EL (cell line): ENCODE results near the gene RNF113B.

Experiments used
- DNase-seq: peaks from one replicate; pipeline ENCODE4 v3.0.0-alpha.2; 2016

RNF113B gene

DNA sequence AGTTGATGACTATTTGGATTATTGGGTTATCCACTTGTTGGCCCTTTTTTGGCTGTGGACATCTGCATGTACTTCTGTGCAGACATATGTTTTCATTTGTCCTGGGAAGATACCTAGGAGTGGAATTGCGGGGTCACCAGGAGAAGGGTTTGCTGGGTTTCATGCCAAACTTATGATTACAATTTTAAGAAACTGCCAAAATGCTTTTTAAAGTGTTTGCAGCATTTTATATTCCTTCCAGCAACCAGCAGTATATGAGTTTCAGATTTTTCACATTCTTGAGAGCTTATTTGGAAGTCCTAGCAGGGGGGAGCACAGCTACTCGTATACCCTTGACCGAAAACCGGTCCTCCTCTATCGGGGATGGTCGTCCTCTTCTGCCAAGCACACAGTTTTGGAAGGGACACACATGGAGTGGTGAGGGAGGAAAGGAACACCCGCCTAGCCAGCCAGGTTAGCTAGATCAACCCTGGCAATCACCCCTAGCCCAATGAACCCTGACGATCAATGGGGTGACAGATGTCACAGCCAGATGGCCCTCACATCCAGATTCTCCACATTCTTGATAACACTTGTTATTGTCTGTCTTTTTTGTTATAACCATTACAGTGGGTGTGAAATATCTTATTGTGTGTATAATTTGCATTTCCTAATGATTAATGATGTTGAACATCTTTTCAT lies 26.7 kb upstream of the RNF113B start:
- DNase-seq: peak; percentile 80

DNA sequence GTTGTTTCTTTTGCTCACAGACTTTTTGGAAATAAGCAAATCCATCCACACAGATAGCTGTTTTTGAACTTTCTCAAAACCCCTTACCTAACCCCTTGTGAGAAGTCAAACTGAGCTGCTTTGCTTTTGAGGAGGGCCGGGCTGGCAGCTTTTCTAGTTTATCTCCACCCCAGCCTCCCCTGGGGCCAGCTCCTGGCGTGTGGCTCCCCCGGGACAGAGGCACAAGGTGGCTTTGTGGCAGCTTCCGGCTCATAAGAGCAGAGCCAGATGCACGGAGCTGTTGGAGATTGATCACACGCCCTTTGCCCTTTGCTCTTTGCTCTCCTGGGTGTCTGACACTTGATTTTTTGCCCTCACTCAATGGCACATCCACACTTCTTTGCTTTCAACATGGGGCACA lies 24.9 kb upstream of the RNF113B start:
- no peak for DNase-seq

DNA sequence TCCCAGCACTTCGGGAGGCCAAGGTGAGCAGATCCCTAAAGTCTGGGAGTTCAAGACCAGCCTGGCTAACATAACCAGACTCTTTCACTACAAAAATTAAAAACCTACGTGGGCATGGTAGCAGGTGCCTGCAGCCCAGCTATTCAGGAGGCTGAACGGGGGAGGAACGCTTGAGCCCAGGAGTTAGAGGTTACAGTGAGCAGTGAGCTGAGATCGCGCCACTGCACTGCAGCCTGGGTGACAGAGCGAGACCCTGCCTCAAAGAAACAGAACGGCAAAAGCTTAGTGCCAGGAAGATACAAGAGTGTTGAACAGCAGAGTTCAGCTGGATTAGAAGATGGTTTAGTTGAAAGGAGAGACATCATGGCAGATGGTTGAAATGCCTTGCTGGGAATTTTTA lies 24.1 kb upstream of the RNF113B start:
- no peak for DNase-seq

DNA sequence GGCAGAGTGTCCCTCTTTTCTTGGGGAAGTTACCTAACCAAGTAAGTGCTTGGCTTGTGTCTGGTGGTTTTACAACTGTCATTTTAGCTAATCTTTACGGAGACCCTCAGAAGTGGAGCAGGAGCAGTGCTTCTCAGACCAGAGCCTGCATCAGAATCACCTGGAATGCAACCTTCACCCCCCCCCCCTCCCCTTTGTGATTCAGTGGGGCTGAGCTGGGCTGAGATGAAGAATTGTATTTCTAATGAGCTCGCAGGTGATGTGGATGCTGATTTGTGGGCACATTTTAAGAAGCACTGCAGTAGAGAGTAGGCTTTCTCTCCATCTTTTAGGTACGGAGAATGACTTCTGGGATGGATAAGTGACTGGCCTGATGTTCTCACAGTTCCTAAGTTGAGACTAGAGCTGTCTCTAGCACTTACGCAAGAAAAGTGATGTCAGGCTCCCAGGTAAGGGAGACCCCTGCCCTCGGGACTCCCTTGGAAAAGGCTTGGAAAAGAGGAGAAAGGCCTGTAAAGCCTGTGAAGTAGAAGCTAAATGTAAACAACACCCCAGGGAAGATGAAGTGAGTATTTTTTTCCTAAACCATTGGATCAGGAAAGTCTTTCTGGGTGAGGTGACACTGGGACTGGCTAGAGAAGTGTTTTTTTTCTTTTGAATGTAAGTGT lies 23.3 kb upstream of the RNF113B start:
- DNase-seq: no peak

DNA sequence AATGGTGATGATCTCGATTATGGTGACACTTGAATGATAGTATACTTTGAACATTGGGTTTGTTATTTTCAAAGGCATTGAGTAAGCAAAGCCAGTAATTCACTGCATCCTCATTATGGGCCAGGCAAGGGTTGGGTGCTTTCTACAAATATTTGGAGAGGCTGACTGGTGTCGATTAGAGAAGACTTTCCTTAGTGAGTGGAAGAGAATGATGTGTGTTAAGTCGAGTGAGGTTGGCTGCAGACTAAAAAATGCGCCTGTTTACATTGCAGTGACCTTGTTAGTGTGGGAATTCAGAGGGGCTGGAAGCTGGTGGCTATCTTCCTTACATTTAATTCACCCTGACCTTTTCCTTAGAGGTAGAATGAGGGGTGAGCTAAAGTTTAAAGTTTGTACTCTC lies 22.4 kb upstream of the RNF113B start:
- DNase-seq: no peak

DNA sequence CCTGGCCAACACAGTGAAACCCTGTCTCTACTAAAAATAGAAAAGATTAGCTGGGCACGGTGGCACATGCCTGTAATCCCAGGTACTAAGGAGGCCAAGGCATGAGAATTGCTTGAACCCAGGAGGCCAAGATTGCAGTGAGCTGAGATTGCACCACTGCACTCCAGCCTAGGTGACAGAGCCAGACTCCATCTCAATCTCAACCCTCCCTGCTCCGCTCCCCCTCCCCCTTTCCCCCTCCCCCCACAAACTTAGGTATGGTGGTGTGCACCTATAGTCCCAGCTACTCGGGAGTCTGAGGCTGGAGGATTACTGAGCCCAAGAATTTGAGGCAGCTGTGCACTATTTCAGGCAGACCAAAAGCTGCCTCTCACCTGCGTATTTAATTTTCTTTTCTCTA lies 21.6 kb upstream of the RNF113B start:
- DNase-seq: no peak

DNA sequence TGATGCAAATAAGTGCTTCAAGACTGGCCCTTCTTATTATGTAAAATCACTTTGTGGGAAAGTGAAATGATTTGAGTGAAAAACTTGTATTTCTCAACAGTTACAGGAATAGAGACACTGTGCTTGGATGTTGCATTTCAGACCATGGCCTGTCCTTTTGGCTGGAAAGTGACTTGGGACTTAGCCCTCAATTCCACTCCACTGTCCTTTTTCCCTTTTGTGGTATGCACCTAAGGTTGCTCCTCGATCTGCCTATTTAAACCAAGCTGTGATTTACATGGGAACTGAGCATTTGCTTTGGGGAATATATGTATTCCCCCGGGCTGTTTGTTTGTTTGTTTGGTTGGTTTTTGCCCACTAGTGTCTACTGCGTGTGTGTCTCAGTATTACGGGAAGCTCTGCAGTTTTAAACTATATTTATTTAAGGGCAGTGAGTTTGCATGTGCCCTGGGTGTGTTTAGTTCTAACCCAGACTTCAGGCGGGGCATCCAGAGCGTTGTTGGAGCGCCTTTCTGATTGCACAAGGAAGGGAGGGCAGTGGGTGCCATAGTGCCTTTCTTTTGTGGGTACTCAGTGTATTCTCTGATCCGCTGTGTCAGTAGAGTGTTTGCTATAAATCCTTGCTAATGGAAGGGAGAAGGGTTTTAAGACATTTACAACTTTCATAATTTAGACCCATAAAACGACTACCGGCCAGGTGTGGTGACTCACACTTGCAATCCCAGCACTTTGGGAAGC lies 18.2 kb upstream of the RNF113B start:
- DNase-seq: no peak

DNA sequence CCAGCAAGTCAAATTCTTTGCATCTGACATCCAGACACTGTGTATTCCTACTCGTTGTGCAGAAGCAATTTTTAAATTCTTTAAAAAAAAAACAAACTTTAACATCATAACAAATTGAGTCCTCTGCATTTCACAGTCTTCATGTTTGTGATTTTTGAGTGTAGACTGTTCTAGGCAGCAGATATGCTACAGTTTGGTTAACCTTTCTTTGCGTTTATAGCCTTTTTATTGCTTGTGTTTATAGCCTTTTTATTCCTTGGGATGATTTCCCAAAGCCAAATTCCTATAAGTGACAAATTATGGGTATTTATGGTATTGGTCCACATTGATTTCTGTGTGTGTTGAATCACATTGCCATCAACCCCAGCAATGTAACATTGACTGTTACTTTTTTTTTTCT lies 14.9 kb upstream of the RNF113B start:
- DNase-seq: no peak

DNA sequence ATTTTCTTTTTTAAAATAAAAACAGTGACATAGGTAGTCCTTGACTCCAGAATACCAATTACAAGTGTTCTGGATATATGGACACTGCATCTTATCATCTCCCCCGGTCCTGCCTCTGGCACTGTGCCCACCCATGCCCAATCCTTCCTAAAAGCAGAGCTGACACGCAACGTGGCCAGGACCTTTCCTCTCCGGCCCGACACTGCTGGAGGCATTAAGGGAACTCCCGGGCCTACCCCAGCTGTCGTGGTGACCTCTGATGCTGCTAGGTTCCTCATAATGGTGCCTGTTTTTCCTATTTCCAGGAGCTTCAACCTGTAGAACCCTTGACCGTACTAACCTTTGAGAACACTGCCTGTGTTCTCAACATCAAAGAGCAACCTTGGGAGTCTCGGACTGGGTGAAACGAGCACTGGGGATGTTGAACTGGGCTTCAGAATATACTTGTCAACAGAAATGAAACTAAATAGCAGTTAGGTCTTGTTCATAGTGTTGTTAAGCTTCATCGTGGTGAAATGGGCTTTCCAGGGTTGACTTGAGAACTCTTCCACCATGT lies 13.9 kb upstream of the RNF113B start:
- no peak for DNase-seq

DNA sequence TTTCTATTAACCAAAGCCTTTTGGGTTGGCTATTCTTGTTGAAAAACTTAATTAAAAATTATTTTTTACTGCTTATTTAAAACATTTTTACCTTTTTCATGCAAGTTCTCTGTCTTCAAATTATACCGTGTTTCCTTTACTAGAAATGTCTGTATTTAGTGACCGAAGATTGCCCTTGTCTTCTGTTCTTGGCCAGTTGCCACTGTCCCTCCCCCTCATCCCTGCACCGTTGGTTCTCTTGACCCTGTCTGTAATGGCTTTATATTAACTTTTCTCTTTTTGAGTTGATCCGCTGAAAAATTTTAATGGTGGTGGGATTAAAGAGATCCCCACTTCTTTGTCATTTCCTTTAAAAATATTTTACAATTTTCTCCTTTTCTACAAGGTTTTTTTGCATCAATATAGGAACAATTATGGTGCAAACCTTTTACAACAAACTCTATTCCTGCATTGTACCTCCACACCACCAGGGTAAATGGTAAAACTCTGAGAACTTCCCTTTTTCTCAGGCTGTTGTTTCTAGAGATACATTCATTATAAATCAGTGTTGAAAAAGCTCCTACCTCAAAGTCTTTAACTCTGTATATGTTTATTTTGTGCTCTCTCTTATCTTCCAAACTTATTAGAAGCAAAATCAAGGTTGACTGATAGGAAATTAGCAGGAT lies 12.9 kb upstream of the RNF113B start:
- no peak for DNase-seq

DNA sequence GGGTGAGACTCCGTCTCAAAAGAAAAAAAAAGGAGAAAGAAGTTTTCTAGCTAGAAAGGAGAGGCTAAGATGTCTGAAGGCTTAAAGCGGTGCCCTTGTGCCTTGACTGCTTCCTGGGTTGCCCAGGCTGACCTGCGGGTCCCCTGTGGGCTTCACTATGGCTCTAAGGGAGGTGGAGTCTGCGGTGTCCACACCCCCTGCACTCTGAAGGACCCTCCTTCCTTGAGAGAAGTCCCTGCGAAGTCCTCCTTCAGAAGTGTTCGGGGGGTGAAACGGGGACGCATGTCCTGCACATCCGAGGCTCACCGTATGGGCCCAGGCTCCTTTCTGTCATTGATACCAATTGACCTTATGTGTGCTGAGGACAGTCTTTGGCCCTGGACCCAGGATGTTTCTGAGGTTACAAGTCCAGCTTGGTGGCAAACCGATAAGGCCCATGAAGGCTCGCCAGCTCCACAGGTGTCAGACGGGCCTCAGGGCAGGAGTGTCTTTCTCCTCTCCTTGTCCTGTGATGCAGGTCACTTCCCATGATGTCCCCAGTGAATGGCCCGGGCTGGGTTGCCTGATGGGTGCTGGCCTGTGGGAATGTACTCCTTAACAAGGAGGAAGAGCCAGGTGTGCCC lies 11.6 kb upstream of the RNF113B start:
- no peak for DNase-seq

DNA sequence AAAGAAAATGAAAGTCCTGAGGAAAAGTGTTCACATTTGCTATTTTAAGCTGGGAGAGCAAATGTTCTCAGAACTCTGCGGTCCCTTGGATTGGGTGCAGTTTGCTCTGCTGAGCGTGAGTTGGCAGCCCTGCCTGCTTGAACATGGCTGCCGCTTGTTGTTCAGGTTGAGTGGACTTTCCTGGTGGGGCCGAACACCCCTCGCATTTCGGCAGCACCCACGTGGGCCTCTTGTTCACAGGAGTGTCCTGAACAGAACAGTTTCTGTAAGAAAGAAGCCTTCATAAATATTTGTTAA lies 10.8 kb upstream of the RNF113B start:
- DNase-seq: no peak

DNA sequence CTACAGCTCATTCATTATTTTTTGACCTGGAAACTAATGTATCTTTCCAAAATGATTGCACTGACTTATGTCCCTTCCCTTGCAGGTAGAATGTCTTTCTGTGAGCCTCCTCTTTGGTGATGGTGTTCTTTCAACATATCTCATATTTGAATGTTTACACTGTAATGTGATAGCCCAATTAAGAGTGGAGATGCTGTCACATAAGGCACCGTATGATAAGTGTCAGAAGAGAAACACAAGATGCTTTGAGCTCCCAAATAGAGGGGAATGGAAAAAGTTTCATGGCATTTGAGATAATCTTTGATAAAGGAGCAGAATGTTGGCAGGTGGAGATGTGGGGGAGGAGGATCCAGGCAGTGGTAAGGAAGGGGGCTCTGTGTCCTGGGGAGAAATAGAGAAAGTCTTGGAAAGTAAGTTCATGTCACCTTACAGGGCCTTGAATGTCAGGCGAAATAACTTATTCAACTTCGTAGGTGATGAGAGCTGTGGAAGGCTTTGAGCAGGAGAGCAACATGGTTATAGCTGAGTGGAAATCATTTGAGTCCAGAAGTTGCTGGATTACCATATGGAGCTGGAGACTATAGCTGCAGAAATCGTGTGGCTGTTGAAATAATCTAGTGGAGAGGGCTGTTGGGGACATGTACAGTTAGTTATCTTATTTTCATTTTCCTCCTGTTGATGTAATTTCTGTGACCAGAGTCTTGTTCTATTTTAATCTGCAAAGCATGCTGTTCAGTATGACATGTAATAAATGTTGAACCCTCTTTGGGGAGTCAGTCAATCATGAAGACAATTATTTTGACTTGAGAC lies 10.3 kb upstream of the RNF113B start:
- DNase-seq: no peak

DNA sequence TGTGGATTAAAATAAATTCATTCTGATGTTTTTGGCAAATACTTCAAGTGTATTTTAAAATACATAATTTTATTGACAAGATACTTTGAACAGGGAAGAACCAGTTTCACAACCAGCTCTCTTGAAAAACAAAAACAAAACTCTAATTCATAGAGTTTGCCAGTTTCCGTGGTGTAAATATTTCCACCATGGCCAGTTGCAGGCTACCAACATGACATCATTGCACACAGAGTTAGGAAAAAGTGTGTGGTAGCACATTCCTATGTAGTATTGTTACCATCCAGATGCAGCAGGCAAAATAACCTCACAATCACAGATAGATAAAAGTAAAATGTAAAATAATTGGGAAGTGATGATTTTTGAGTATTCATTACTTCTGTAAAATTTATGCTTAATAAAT lies 7.7 kb upstream of the RNF113B start:
- peak; percentile 58 for DNase-seq

DNA sequence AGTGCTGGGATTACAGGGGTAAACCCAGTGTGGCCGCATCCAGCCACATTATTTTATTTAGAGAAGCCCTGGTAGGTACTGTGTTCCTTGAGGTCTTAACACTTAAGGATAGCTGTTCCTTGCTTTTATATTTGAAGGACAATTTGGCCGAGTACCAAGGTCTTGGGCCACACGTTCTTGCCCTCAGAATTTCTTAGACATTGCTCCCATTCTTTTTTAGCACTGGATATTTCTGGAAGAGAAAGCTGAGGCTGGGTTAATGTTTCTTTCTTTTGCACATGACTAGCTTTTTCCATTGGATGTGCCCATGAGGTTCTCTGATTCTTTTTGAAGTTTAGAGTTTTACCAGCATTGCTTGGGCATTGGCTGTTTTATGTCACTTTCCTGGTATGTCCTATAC lies 5.5 kb upstream of the RNF113B start:
- DNase-seq: no peak

DNA sequence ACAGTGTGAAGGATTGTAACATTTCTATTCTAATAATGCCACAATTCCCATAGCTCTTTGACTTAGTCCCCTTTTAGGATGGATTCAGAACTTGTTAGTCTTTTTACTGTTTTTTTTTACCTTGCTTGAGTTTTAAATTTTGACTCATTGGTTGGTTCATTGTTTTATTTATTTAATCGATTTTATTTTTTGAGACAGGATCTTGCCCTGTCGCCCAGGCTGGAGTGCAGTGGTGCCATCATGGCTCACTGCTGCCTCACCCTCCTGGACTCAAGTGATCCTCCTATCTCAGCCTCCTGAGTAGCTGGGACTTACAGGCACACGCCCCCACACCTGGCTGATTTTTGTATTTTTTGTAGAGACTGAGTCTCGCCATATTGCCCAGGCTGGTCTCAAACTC lies 5.1 kb upstream of the RNF113B start:
- no peak for DNase-seq

DNA sequence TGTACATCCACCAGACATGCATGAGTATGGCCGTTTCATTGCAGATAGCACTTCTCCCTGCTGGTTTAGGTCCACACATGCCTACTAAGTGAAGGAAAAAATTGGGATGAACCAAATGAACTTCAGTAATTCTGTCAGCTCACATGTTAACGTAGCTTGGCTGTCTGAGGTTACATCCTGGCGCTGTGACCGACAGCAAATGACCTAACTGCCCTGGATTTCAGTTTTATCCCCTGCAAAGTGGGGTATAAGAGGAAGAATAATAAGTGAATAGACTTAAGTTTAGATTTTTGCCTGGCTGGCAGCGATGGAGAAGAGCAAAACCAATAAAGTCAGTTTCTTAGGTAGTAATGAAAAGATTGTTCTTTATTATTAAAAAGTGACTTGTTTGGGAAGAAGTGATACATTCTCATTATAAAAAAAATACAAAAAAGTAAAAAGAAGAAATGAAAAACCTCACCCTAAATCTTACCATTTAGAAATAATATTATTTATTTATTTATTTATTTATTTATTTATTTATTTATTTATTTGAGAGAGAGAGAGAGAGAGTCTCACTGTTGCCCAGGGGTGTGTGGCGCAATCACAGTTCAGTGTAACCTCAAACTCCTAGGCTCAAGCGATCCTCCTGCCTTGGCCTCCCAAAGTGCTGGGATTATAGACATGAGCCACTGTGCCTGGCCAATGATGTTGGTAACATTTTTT lies 4.2 kb upstream of the RNF113B start:
- DNase-seq: no peak

DNA sequence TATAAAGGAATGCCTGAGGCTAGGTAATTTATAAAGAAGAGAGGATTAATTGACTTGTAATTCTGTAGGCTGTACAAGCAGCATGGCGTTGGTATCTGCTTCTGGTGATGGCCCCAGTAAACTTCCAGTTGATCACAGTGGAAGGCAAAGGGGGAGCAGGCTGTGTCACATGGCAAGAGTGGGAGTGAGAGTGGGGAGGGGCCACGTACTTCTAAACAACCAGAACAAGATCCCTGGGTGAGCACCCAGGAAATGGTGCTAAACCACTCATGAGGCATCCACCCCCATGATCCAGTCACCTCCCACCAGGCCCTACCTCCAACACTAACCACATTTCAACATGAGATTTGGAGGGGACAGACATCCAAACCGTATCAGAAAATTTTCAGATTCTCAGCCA lies 3.0 kb upstream of the RNF113B start:
- peak; percentile 37 for DNase-seq

DNA sequence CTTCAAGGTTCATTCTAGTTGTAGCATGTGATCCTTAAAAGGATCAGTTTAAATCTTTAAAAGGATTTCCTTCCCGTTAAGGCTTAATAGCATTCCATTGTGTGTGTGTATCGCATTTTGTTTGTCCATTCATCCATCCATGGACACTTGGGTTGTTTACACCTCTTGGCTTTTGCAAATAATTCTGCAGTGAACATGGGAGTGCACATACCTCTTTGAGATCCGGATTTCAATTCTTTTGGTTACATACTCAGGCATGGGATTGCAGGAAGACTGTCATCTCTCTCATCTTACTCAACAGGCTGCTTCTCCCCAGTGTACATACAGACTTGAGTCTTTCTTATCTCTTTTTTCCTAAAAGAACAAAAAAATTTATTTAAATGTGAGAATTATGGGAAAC lies 1.2 kb downstream of the RNF113B start:
- no peak for DNase-seq

DNA sequence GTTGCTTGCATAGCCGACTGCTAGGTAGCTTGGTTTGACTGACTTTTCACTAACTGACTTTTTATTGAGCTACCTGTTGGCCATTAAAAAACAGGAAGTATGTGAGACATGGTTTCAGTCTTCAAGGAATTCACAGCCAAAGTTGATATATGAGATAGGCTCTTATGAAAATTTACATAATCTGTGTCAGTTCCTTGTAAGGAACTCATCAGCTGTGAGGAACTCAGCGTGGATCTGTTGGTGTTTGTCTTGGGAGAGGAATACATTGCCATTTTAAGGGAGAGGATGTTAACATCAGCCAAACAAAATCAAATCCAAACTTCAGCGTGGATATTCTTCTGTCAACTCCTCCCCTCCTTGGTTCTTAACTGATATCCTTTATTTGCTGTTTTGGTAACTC lies 2.0 kb downstream of the RNF113B start:
- peak; percentile 24 for DNase-seq

DNA sequence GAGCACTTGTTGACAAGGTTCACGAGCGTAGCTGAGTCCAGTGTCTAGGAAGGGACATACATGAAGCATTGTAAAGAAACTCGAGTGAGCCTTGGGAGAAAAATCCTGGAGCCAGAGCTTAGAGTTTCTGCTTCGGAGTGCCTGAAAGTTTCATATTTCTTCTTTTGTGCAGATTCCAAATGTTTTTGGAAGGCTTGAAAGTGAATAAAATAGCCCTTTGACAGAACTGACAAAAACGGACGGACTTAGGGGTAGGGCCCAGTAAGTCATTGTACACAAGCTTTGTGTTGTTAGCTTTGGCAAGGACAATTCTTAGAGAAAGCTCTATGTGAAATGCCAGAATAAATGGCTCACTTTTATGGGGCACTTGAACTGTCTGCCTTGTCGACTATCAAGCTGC lies 2.8 kb downstream of the RNF113B start:
- DNase-seq: no peak
